K562 (cell line): ENCODE data around the gene TAF10. TPM values are rescaled to one million over a fixed set of nuclear protein-coding genes. Genes with fewer than 3 reads are reported as not detected.

ENCODE experiments used
- ATAC-seq: fragments of 200-7000 bp; cut with Tn5 transposase; 3 replicates; pipeline ENCODE4 v1.9.1; 2020; ENCODE audit warnings: moderate library complexity
- BruUV-seq: library from RNA; stranded (reverse); fragments of 400-500 nt; replicated peaks from 2 replicates; lab custom pipeline; 2021; lab: Mats Ljungman, UMichigan
- CTCF ChIA-PET: fragments of 300-600 bp; formaldehyde crosslinking; extraction: SDS; loops from one replicate; lab custom pipeline; 2021; ENCODE audit warnings: low intra/inter-chr PET ratio; lab: Yijun Ruan, JAX
- POLR2A ChIA-PET: fragments of 300-600, 350-650 bp; sonication (Branson Sonifier 250); formaldehyde crosslinking; extraction: SDS; loops from one replicate; lab custom pipeline; 2021; ENCODE audit warnings: antibody characterized with exemption, inconsistent platforms; lab: Yijun Ruan, JAX
- DNase-seq, 4 experiments: peaks; one replicate each; pipeline versions ENCODE4 v3.0.0 to v3.0.0-alpha.2; 2011 to 2018; ENCODE audit warnings: low spot score in 3 of 4, mixed read lengths in 3 of 4; ENCODE audit errors: extremely low read depth in 1 of 4
- FAIRE-seq: peaks from 2 replicates; lab custom pipeline; 2011; peaks lifted over from hg19 to GRCh38; lab: Jason Lieb, UNC
- H2AFZ ChIP-seq: 2 replicates; pipeline ENCODE4 v1.6.0; 2011; ENCODE audit warnings: low read depth, low read length, control low read depth, inconsistent platforms
- H3K27ac ChIP-seq: fragments of 200-600 bp; 3 replicates; pipeline ENCODE4 v1.8.0; 2011; ENCODE audit warnings: low read depth, mild to moderate bottlenecking, control low read depth, inconsistent platforms, low read length, moderate library complexity, mixed read lengths; ENCODE audit errors: extremely low read depth
- H3K27me3 ChIP-seq, 2 experiments: fragments of 300-600 bp in 1 of 2; 2 replicates in 1 of 2; 3 replicates in 1 of 2; pipeline versions ENCODE4 v1.6.0 to v1.8.0; 2011; ENCODE audit warnings: inconsistent platforms in 2 of 2, low read length in 2 of 2, mild to moderate bottlenecking in 1 of 2, mixed read lengths in 1 of 2, moderate library complexity in 1 of 2; ENCODE audit not compliant: control insufficient read depth in 2 of 2, insufficient read depth in 2 of 2
- H3K36me3 ChIP-seq: fragments of 300-600 bp; 3 replicates; pipeline ENCODE4 v1.8.0; 2011; ENCODE audit warnings: mild to moderate bottlenecking, low read length, inconsistent platforms; ENCODE audit not compliant: control insufficient read depth, insufficient read depth
- H3K4me1 ChIP-seq, 2 experiments: fragments of 200-600 bp in 1 of 2; replicated peaks in 1 of 2; 2 replicates in 1 of 2; 3 replicates in 1 of 2; pipeline versions ENCODE4 v1.5.1 to v1.8.0; 2011; ENCODE audit warnings: inconsistent platforms in 2 of 2, low read length in 2 of 2, mild to moderate bottlenecking in 1 of 2, mixed read lengths in 1 of 2, moderate library complexity in 1 of 2; ENCODE audit not compliant: control insufficient read depth in 2 of 2, insufficient read depth in 2 of 2
- H3K4me2 ChIP-seq: 2 replicates; pipeline ENCODE4 v1.6.1; 2011; ENCODE audit warnings: low read length, control low read depth, inconsistent platforms, mixed read lengths; ENCODE audit not compliant: insufficient read depth
- H3K4me3 ChIP-seq: fragments of 200-600 bp; sonication (generic), shearing (Covaris generic); 2 replicates; pipeline ENCODE4 v1.5.1; 2016; ENCODE audit warnings: control low read depth, inconsistent platforms
- H3K79me2 ChIP-seq: fragments of 200-600 bp; 3 replicates; pipeline ENCODE4 v1.8.0; 2011; ENCODE audit warnings: low read length, inconsistent platforms; ENCODE audit not compliant: control insufficient read depth, insufficient read depth
- H3K9ac ChIP-seq, 2 experiments: 2 replicates each; pipeline versions ENCODE4 v1.6.0 to v1.6.1; 2011; ENCODE audit warnings: low read depth in 2 of 2, low read length in 2 of 2, control low read depth in 1 of 2, inconsistent platforms in 1 of 2, mild to moderate bottlenecking in 1 of 2, mixed read lengths in 1 of 2; ENCODE audit not compliant: insufficient read depth in 1 of 2
- H3K9me1 ChIP-seq: one replicate; pipeline ENCODE4 v1.6.0; 2011; ENCODE audit warnings: inconsistent platforms, mild to moderate bottlenecking, low read length, moderate library complexity; ENCODE audit not compliant: control insufficient read depth, insufficient read depth
- H3K9me3 ChIP-seq: replicated peaks from 2 replicates; pipeline ENCODE4 v1.5.1; 2011; ENCODE audit warnings: low read depth, low read length, inconsistent platforms; ENCODE audit not compliant: control insufficient read depth, insufficient read depth
- H4K20me1 ChIP-seq: replicated peaks from 2 replicates; pipeline ENCODE4 v1.6.1; 2011; ENCODE audit warnings: low read length, inconsistent platforms, mixed read lengths; ENCODE audit not compliant: control insufficient read depth, insufficient read depth
- ATF3 ChIP-seq, 2 experiments: fragments of 450-650 bp in 1 of 2; sonication (generic) in 1 of 2; formaldehyde crosslinking in 1 of 2; IDR thresholded peaks in 1 of 2; conservative IDR thresholded peaks in 1 of 2; 2 replicates each; pipeline versions ENCODE4 v1.6.1 to v1.8.1; 2016 to 2023; ENCODE audit warnings: mild to moderate bottlenecking in 2 of 2, moderate library complexity in 2 of 2, inconsistent platforms in 1 of 2, missing genetic modification reagents in 1 of 2
- ILK ChIP-seq: fragments of 450-650 bp; IDR thresholded peaks from 2 replicates; pipeline ENCODE4 v1.6.1; 2016; ENCODE audit warnings: missing genetic modification characterization, low read depth, mild to moderate bottlenecking, missing compliant biosample characterization, moderate library complexity, borderline replicate concordance
- KDM2B ChIP-seq: fragments of 250-450 bp; sonication (Bioruptor Pico); IDR thresholded peaks from 2 replicates; pipeline ENCODE4 v1.8.0; 2021; ENCODE audit warnings: mild to moderate bottlenecking, moderate library complexity
- KLF1 ChIP-seq: fragments of 450-650 bp; IDR thresholded peaks from 2 replicates; pipeline ENCODE4 v1.6.1; 2016; ENCODE audit warnings: missing genetic modification characterization, missing compliant biosample characterization
- MTF1 ChIP-seq: fragments of 250-450 bp; sonication (Bioruptor Pico); IDR thresholded peaks from 2 replicates; pipeline ENCODE4 v1.9.0; 2021; ENCODE audit warnings: moderate library complexity, mild to moderate bottlenecking, inconsistent platforms, borderline replicate concordance
- NR3C1 ChIP-seq: sonication (generic); formaldehyde crosslinking; IDR thresholded peaks from 2 replicates; pipeline ENCODE4 v1.8.1; 2022; ENCODE audit warnings: missing genetic modification reagents
- SAP30 ChIP-seq: fragments of 200-600 bp; sonication (generic); IDR thresholded peaks from 2 replicates; pipeline ENCODE4 v1.6.1; 2012; ENCODE audit warnings: borderline replicate concordance, low read depth, mild to moderate bottlenecking, moderate library complexity, low read length, control low read depth, inconsistent platforms; ENCODE audit not compliant: insufficient read depth, poor library complexity, severe bottlenecking
- TARDBP ChIP-seq: fragments of 450-650 bp; IDR thresholded peaks from 2 replicates; pipeline ENCODE4 v1.6.1; 2016
- ZNF274 ChIP-seq: IDR thresholded peaks from 2 replicates; pipeline ENCODE4 v1.6.1; 2011; ENCODE audit warnings: low read depth, mild to moderate bottlenecking, low read length, moderate library complexity, borderline replicate concordance
- ZNF449 ChIP-seq: fragments of 250-450 bp; sonication (Bioruptor Pico); IDR thresholded peaks from 2 replicates; pipeline ENCODE4 v1.8.0; 2022; ENCODE audit warnings: moderate library complexity, mild to moderate bottlenecking, inconsistent platforms
- WGBS: fragments of 100-300 bp; shearing (Covaris generic); methylation state at CpG from one replicate; pipeline ENCODE4 v1.1.6; 2016; ENCODE audit warnings: low coverage, mixed read lengths; ENCODE audit not compliant: insufficient coverage; ENCODE audit errors: missing lambda C conversion rate; 5-methylcytosine and 5-hydroxymethylcytosine counted together
- in situ Hi-C: fragments of 300-500 bp; cut with MboI; formaldehyde crosslinking; loops from 4 replicates; pipeline ENCODE4 v1.15.0; 2018; ENCODE audit warnings: inconsistent platforms, mixed read lengths
- intact Hi-C: fragments of 100-400 bp; cut with micrococcal nuclease; formaldehyde crosslinking; loops from 2 replicates; pipeline ENCODE4 v1.14.2; 2022
- polyA plus RNA-seq, 8 experiments: library from polyadenylated mRNA; depleted of rRNA in 4 of 8; stranded (reverse) in 5 of 8; unstranded in 3 of 8; fragments of >200 nt; fragmentation: Nextera tagmentation in 2 of 8; fragmentation: Illumina TruSeq in 1 of 8; extraction: Ambion mirVana in 2 of 8; extraction: Trizol in 1 of 8; gene quantifications; 2 replicates each; pipeline versions ENCODE4 v1.2.1 to v1.2.3, GENCODE V29; 2011 to 2014; ENCODE audit warnings: inconsistent platforms in 1 of 8, missing spikeins in 1 of 8
- total RNA-seq, 7 experiments: library from RNA; depleted of rRNA in 6 of 7; stranded (reverse); fragments of >200 nt in 6 of 7; fragmentation: Illumina TruSeq in 2 of 7; extraction: Trizol in 2 of 7; gene quantifications; 2 replicates each; pipeline versions ENCODE4 v1.2.1 to v1.2.3, GENCODE V29; 2011 to 2021; ENCODE audit warnings: low replicate concordance in 1 of 7

The TAF10 gene
- total and polyA plus RNA-seq, 9 of the 15 experiments (the other 6 are each of a cell fraction or from before 2014, with no cell fraction given) = 19.5 to 197 (median 121) TPM

GRCh38 chr11:6627762-6628241 is 15.8 kb upstream of the TAF10 start:
- POLR2A ChIA-PET = interaction anchor here (1.0 to 2.0 kb wide), 4 partner anchors 8 to 25 kb away, joined by 3 to 6 read pairs (median 4); partner anchors contain the start of gene TPP1

More at GRCh38 chr11:6627762-6628241, 15.8 kb upstream of the TAF10 start:
- Histone ChIP-seq H3K4me2 (no peak overlapping the region), H3K27ac (no peak overlapping the region), H3K9ac (no peak overlapping the region), H4K20me1 (no peaks in the 10 kb centered on the region), H3K27me3 (peaks cover 3 to 37% of the 10 kb centered on the region in 2 experiments; a peak in 4 of 5 replicates), H3K9me1 (no peaks in the 10 kb centered on the region), H3K9me3 (no peaks in the 10 kb centered on the region), H3K4me1 (peaks cover 0 to 31% of the 10 kb centered on the region in 2 experiments; a peak in 2 of 5 replicates), H3K36me3 (no peaks in the 10 kb centered on the region), H2AFZ (no peak overlapping the region), H3K4me3 (no peak overlapping the region), H3K79me2 (no peaks in the 10 kb centered on the region)
- CTCF ChIA-PET = no interaction called here
- intact Hi-C loops = no loop called here
- TF ChIP-seq TARDBP (no peak), SAP30 (no peak), NR3C1 (no peak), ATF3 (IDR thresholded peaks at IDR 0.05) (no peak), ATF3 (CRISPR knock-in tag; conservative IDR thresholded peaks at IDR 0.05) (no peak), KLF1 (tag) (no peak), ZNF274 (no peak), KDM2B (no peak), ZNF449 (CRISPR knock-in tag) (no peak), ILK (no peak), MTF1 (CRISPR knock-in tag) (no peak)
- 14% methylated on average over 2 of the region's 2 CpGs for WGBS
- FAIRE-seq = no peak
- in situ Hi-C loops = no loop called here
- no peak for ATAC-seq
- no peak for DNase-seq
- no TSS peak for BruUV-seq
